B cell (primary cell): ENCODE results near the gene RNF135. TPM values are rescaled to one million over a fixed set of nuclear protein-coding genes. Genes with fewer than 3 reads are reported as not detected.

Experiments used
- ATAC-seq: fragments of 200-7000 bp; cut with Tn5 transposase; one replicate; pipeline ENCODE4 v1.10.0; 2021; ENCODE audit warnings: low read depth, mild to moderate bottlenecking, moderate number of reproducible peaks, moderate library complexity
- CTCF ChIA-PET: fragments of 350-600 bp; sonication (Branson Sonifier 250); formaldehyde crosslinking; loops from one replicate; lab custom pipeline; 2021; ENCODE audit warnings: antibody characterized with exemption, inconsistent platforms; lab: Charles Lee
- POLR2A ChIA-PET: fragments of 350-600 bp; sonication (Branson Sonifier 250); formaldehyde crosslinking; loops from one replicate; lab custom pipeline; 2021; ENCODE audit warnings: antibody characterized with exemption; lab: Charles Lee
- DNase-seq: peaks from one replicate; pipeline ENCODE4 v3.0.0; 2013
- H2AFZ ChIP-seq: 2 replicates; pipeline ENCODE4 v1.6.1; 2012; ENCODE audit warnings: mild to moderate bottlenecking, low read depth, low read length; ENCODE audit not compliant: insufficient read depth, poor library complexity, severe bottlenecking
- H3K27ac ChIP-seq, 2 donors: 1 replicate in 1 of 2; 2 replicates in 1 of 2; pipeline ENCODE4 v1.5.1; 2012 to 2013; ENCODE audit warnings: low read length in 2 of 2, mild to moderate bottlenecking in 2 of 2, moderate library complexity in 1 of 2
- H3K27me3 ChIP-seq, 4 experiments: fragments of 200-600 bp in 1 of 4; sonication (generic) in 1 of 4; replicated peaks in 1 of 4; 1 replicate in 2 of 4; 2 replicates in 2 of 4; pipeline versions ENCODE4 v1.6.1 to v1.7.0; 2013 to 2016; ENCODE audit warnings: low read length in 3 of 4, mild to moderate bottlenecking in 2 of 4, mixed read lengths in 1 of 4, moderate library complexity in 1 of 4; ENCODE audit not compliant: insufficient read depth in 4 of 4, control insufficient read depth in 3 of 4; ENCODE audit errors: control extremely low read depth in 1 of 4
- H3K36me3 ChIP-seq, 2 experiments: replicated peaks in 1 of 2; 1 replicate in 1 of 2; 2 replicates in 1 of 2; pipeline versions ENCODE4 v1.6.1 to v1.7.1; 2013; ENCODE audit warnings: low read length in 1 of 2; ENCODE audit not compliant: insufficient read depth in 2 of 2, control insufficient read depth in 1 of 2; ENCODE audit errors: control extremely low read depth in 1 of 2, extremely low read depth in 1 of 2
- H3K4me1 ChIP-seq, 2 donors: fragments of 200-600 bp in 1 of 2; sonication (generic) in 1 of 2; 1 replicate in 1 of 2; 2 replicates in 1 of 2; pipeline versions ENCODE4 v1.5.1 to v1.6.1; 2013 to 2017; ENCODE audit warnings: low read length in 2 of 2; ENCODE audit not compliant: control insufficient read depth in 2 of 2, insufficient read depth in 2 of 2
- H3K4me2 ChIP-seq: replicated peaks from 2 replicates; pipeline ENCODE3; 2012; ENCODE audit warnings: mild to moderate bottlenecking, low read depth, low read length; ENCODE audit not compliant: poor library complexity, severe bottlenecking
- H3K4me3 ChIP-seq, 5 experiments: fragments of 200-600 bp in 1 of 5; sonication (generic) in 1 of 5; 1 replicate in 3 of 5; 2 replicates in 2 of 5; pipeline versions ENCODE4 v1.5.1 to v1.7.0; 2011 to 2016; ENCODE audit warnings: low read length in 4 of 5, mild to moderate bottlenecking in 4 of 5, low read depth in 2 of 5, control low read depth in 1 of 5, moderate library complexity in 1 of 5; ENCODE audit not compliant: insufficient read depth in 1 of 5; ENCODE audit errors: control extremely low read depth in 1 of 5, extremely low read depth in 1 of 5
- H3K79me2 ChIP-seq: fragments of 200-600 bp; sonication (generic); one replicate; pipeline ENCODE4 v1.6.0; 2016; ENCODE audit warnings: low read length; ENCODE audit not compliant: control insufficient read depth, insufficient read depth
- H3K9ac ChIP-seq: fragments of 200-600 bp; sonication (generic); 2 replicates; pipeline ENCODE4 v1.6.1; 2017; ENCODE audit warnings: mild to moderate bottlenecking, low read length, moderate library complexity
- H3K9me3 ChIP-seq, 3 donors: one replicate each; pipeline versions ENCODE4 v1.6.1 to v1.7.1; 2013; ENCODE audit warnings: low read length in 2 of 3; ENCODE audit not compliant: control insufficient read depth in 2 of 3, insufficient read depth in 1 of 3; ENCODE audit errors: control extremely low read depth in 1 of 3
- H4K20me1 ChIP-seq: 2 replicates; pipeline ENCODE4 v1.6.0; 2012; ENCODE audit warnings: mild to moderate bottlenecking, low read length; ENCODE audit not compliant: insufficient read depth, control insufficient read depth, poor library complexity, severe bottlenecking
- H3K27ac Mint-ChIP-seq: one replicate; pipeline ENCODE4 v1.8.0; 2021; ENCODE audit warnings: mixed read lengths
- H3K27me3 Mint-ChIP-seq: one replicate; pipeline ENCODE4 v1.8.0; 2021; ENCODE audit warnings: mixed read lengths
- H3K4me1 Mint-ChIP-seq: one replicate; pipeline ENCODE4 v1.8.0; 2021; ENCODE audit warnings: mixed read lengths
- H3K4me3 Mint-ChIP-seq: one replicate; pipeline ENCODE4 v1.8.0; 2021; ENCODE audit warnings: mixed read lengths
- H3K9me3 Mint-ChIP-seq: one replicate; pipeline ENCODE4 v1.8.0; 2022; ENCODE audit warnings: mixed read lengths; ENCODE audit not compliant: insufficient read depth
- CTCF ChIP-seq: fragments of 200-600 bp; IDR thresholded peaks from one replicate; pipeline ENCODE4 v1.8.0; 2022; ENCODE audit warnings: antibody characterized with exemption, mild to moderate bottlenecking
- EZH2 ChIP-seq: IDR thresholded peaks from 2 replicates; pipeline ENCODE4 v1.6.1; 2012; ENCODE audit warnings: borderline replicate concordance, low read depth, mild to moderate bottlenecking, moderate library complexity, low read length; ENCODE audit not compliant: insufficient read depth, poor library complexity, severe bottlenecking
- WGBS: methylation state at CpG from one replicate; pipeline ENCODE4 v1.1.5; 2013; ENCODE audit warnings: missing lambda C conversion rate; ENCODE audit not compliant: insufficient coverage; 5-methylcytosine and 5-hydroxymethylcytosine counted together
- intact Hi-C: fragments of 100-400 bp; cut with micrococcal nuclease; formaldehyde crosslinking; loops from one replicate; pipeline ENCODE4 v1.10.0; 2022
- polyA plus RNA-seq: library from polyadenylated mRNA; depleted of rRNA; stranded (reverse); fragments of >200 nt; gene quantifications from 2 replicates; pipeline ENCODE4 v1.2.3, GENCODE V29; 2012
- total RNA-seq, 2 donors: library from RNA; stranded (reverse); fragments of 120-200 nt in 1 of 2; gene quantifications; 1 replicate in 1 of 2; 2 replicates in 1 of 2; pipeline versions ENCODE4 v1.2.3 to v1.2.4, GENCODE V29; 2013 to 2022

Gene RNF135
- total and polyA plus RNA-seq, 2 donors (not counting 1 experiment from before 2014, with no cell fraction given): 23.4 to 24.2 TPM

- H3K4me1 Mint-ChIP-seq: peaks cover 4% of the 10 kb centered on the region
Observed at GRCh38 chr17:30933966-30934365, 36.9 kb upstream of the RNF135 start.

More at GRCh38 chr17:30933966-30934365, 36.9 kb upstream of the RNF135 start:
- Histone ChIP-seq H3K4me2 (no peak overlapping the region), H2AFZ (no peak overlapping the region), H3K27ac (no peak overlapping the region), H4K20me1 (no peaks in the 10 kb centered on the region), H3K36me3 (peaks cover 0 to 9% of the 10 kb centered on the region in 2 experiments), H3K4me3 (no peak overlapping the region), H3K4me1 (peaks cover 2% of the 10 kb centered on the region in 2 donors), H3K79me2 (peaks cover 5% of the 10 kb centered on the region), H3K27me3 (no peaks in the 10 kb centered on the region), H3K9me3 (no peaks in the 10 kb centered on the region), H3K9ac (no peak overlapping the region)
- intact Hi-C loops: no loop called here
- Mint-ChIP-seq H3K27ac (no peak overlapping the region), H3K4me3 (no peak overlapping the region), H3K27me3 (no peaks in the 10 kb centered on the region), H3K9me3 (no peaks in the 10 kb centered on the region)
- WGBS: 59% methylated on average over 5 of the region's 5 CpGs
- TF ChIP-seq EZH2: no peak
- no peak for TF ChIP-seq CTCF
- POLR2A ChIA-PET: no interaction called here
- no peak for DNase-seq
- ATAC-seq: no peak
- CTCF ChIA-PET: interaction anchor here (0.5 to 0.6 kb wide), 2 partner anchors 31 to 275 kb away, joined by 3 read pairs; no protein-coding TSS in a partner anchor
